ENCODE results near the gene SETBP1. TPM values are rescaled to one million over a fixed set of nuclear protein-coding genes. Genes with fewer than 3 reads are reported as not detected.

The SETBP1 gene
- total RNA-seq, 1 experiment from 2014 or later = 4.0 TPM

GRCh38 chr18:44921974-44922373, 241.3 kb downstream of the SETBP1 start:
- no peak for DNase-seq
- Histone ChIP-seq H3K27me3 (replicated peaks; ENCODE audit: control insufficient read depth, insufficient read depth, low read length) (no peaks in the 10 kb centered on the region), H3K9me3 (no peaks in the 10 kb centered on the region), H3K36me3 (ENCODE audit: control insufficient read depth, insufficient read depth, low read length) (no peaks in the 10 kb centered on the region), H3K4me3 (ENCODE audit: low read depth, low read length) (no peak overlapping the region), H3K4me1 (0 out of 2 replicates have a peak, but pooled peaks cover 9% of the 10 kb centered on the region)
- no peaks in the 10 kb centered on the region for H3K27me3 Mint-ChIP-seq (ENCODE audit: insufficient read depth, unreplicated experiment)
- no peaks in the 10 kb centered on the region for H3K36me3 Mint-ChIP-seq (ENCODE audit: insufficient read depth, unreplicated experiment)
- ChIA-PET CTCF (no interaction called here), POLR2A (no interaction called here)
- no peaks in the 10 kb centered on the region for H3K4me1 Mint-ChIP-seq (ENCODE audit: low read depth, unreplicated experiment)
- H3K4me3 Mint-ChIP-seq (ENCODE audit: unreplicated experiment) = no peak overlapping the region
- no peak overlapping the region for H3K27ac Mint-ChIP-seq (ENCODE audit: unreplicated experiment)
- intact Hi-C loops (cut with micrococcal nuclease; ENCODE audit: unreplicated experiment) = no loop called here
- no peaks in the 10 kb centered on the region for H3K9me3 Mint-ChIP-seq (ENCODE audit: unreplicated experiment)
- BruUV-seq (replicated peaks) = no TSS peak
- no peak for TF ChIP-seq CTCF (IDR thresholded peaks at IDR 0.05; ENCODE audit: insufficient read depth in 1 of 2, low read depth in 1 of 2, low read length in 1 of 2, severe bottlenecking in 1 of 2, unreplicated experiment in 1 of 2)

DNA sequence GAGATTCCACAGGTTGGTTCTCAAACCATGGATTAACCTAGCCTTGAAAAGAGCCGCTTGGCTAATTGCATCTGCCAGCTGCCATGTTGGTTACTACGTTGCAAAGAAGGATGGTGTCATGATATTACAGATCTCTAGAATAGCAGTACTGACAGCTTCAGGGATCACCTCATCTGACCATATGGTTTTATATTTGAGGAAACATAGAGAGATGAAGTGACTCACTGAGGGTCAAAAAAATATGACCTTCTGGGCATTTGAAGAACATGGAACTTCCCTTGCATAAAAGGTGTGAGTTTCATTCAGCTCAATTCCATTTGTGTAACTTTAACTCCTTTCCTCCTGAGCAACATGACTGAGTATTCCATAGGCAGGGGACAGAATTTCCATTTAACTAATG, 242.3 kb downstream of the SETBP1 start:
- Mint-ChIP-seq H3K9me3 (ENCODE audit: unreplicated experiment) (no peaks in the 10 kb centered on the region), H3K4me1 (ENCODE audit: low read depth, unreplicated experiment) (no peaks in the 10 kb centered on the region), H3K4me3 (ENCODE audit: unreplicated experiment) (no peak overlapping the region), H3K36me3 (ENCODE audit: insufficient read depth, unreplicated experiment) (no peaks in the 10 kb centered on the region), H3K27ac (ENCODE audit: unreplicated experiment) (no peak overlapping the region), H3K27me3 (ENCODE audit: insufficient read depth, unreplicated experiment) (no peaks in the 10 kb centered on the region)
- no peak for DNase-seq
- BruUV-seq (replicated peaks) = no TSS peak
- Histone ChIP-seq H3K9me3 (no peaks in the 10 kb centered on the region), H3K4me1 (0 out of 2 replicates have a peak, but pooled peaks cover 6% of the 10 kb centered on the region), H3K27me3 (replicated peaks; ENCODE audit: control insufficient read depth, insufficient read depth, low read length) (no peaks in the 10 kb centered on the region), H3K36me3 (ENCODE audit: control insufficient read depth, insufficient read depth, low read length) (no peaks in the 10 kb centered on the region), H3K4me3 (ENCODE audit: low read depth, low read length) (no peak overlapping the region)
- ChIA-PET CTCF (no interaction called here), POLR2A (no interaction called here)
- no peak for TF ChIP-seq CTCF (IDR thresholded peaks at IDR 0.05; ENCODE audit: insufficient read depth in 1 of 2, low read depth in 1 of 2, low read length in 1 of 2, severe bottlenecking in 1 of 2, unreplicated experiment in 1 of 2)
- intact Hi-C loops (cut with micrococcal nuclease; ENCODE audit: unreplicated experiment) = no loop called here

GRCh38 chr18:44924785-44925499, 244.3 kb downstream of the SETBP1 start:
- no peak for TF ChIP-seq CTCF (IDR thresholded peaks at IDR 0.05; ENCODE audit: insufficient read depth in 1 of 2, low read depth in 1 of 2, low read length in 1 of 2, severe bottlenecking in 1 of 2, unreplicated experiment in 1 of 2)
- no peak overlapping the region for H3K4me3 ChIP-seq (ENCODE audit: low read depth, low read length)
- DNase-seq = no peak
- Mint-ChIP-seq H3K27ac (ENCODE audit: unreplicated experiment) (no peak overlapping the region), H3K27me3 (ENCODE audit: insufficient read depth, unreplicated experiment) (no peaks in the 10 kb centered on the region), H3K36me3 (ENCODE audit: insufficient read depth, unreplicated experiment) (no peaks in the 10 kb centered on the region), H3K4me1 (ENCODE audit: low read depth, unreplicated experiment) (no peaks in the 10 kb centered on the region), H3K4me3 (ENCODE audit: unreplicated experiment) (no peak overlapping the region), H3K9me3 (ENCODE audit: unreplicated experiment) (no peaks in the 10 kb centered on the region)
- no peaks in the 10 kb centered on the region for H3K9me3 ChIP-seq
- no peaks in the 10 kb centered on the region for H3K4me1 ChIP-seq
- no peaks in the 10 kb centered on the region for H3K27me3 ChIP-seq (replicated peaks; ENCODE audit: control insufficient read depth, insufficient read depth, low read length)
- CTCF ChIA-PET = no interaction called here
- H3K36me3 ChIP-seq (ENCODE audit: control insufficient read depth, insufficient read depth, low read length) = no peaks in the 10 kb centered on the region
- no TSS peak for BruUV-seq (replicated peaks)
- POLR2A ChIA-PET = no interaction called here
- intact Hi-C loops (cut with micrococcal nuclease; ENCODE audit: unreplicated experiment) = no loop called here
